22Rv1 (cell line): ENCODE results near the gene MYCBPAP.

Experiments used
- ZFX ChIP-seq: fragments of 450-650 bp; IDR thresholded peaks from 2 replicates; pipeline ENCODE4 v1.6.1; 2017; ENCODE audit warnings: antibody characterized with exemption, borderline replicate concordance
- TF ChIP-seq, protein P1 (sequence below): fragments of 450-650 bp; IDR thresholded peaks from 2 replicates; pipeline ENCODE4 v1.5.1; 2017; ENCODE audit warnings: mild to moderate bottlenecking

- TF ChIP-seq, protein P1, sequence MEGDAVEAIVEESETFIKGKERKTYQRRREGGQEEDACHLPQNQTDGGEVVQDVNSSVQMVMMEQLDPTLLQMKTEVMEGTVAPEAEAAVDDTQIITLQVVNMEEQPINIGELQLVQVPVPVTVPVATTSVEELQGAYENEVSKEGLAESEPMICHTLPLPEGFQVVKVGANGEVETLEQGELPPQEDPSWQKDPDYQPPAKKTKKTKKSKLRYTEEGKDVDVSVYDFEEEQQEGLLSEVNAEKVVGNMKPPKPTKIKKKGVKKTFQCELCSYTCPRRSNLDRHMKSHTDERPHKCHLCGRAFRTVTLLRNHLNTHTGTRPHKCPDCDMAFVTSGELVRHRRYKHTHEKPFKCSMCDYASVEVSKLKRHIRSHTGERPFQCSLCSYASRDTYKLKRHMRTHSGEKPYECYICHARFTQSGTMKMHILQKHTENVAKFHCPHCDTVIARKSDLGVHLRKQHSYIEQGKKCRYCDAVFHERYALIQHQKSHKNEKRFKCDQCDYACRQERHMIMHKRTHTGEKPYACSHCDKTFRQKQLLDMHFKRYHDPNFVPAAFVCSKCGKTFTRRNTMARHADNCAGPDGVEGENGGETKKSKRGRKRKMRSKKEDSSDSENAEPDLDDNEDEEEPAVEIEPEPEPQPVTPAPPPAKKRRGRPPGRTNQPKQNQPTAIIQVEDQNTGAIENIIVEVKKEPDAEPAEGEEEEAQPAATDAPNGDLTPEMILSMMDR = no peak
- no peak for TF ChIP-seq ZFX
These were observed 9.5 kb downstream of the MYCBPAP start for GRCh38 chr17:50517504-50518383.
